GM23338 (cell line): ENCODE results near the gene ACP2. TPM values are rescaled to one million over a fixed set of nuclear protein-coding genes. Genes with fewer than 3 reads are reported as not detected.

Experiments
- ATAC-seq: fragments of 200-7000 bp; cut with Tn5 transposase; 3 replicates; pipeline ENCODE4 v1.9.1; 2020
- DNase-seq: peaks from one replicate; pipeline ENCODE4 v3.0.0-alpha.2; 2015; ENCODE audit warnings: low spot score
- H2AFZ ChIP-seq: fragments of 200-600 bp; sonication (generic); 2 replicates; pipeline ENCODE4 v1.8.0; 2016; ENCODE audit warnings: antibody characterized with exemption, mild to moderate bottlenecking, moderate library complexity
- H3F3A ChIP-seq: fragments of 200-600 bp; sonication (generic); replicated peaks from 2 replicates; pipeline ENCODE4 v1.8.0; 2017; ENCODE audit warnings: antibody characterized with exemption, mixed run types, low read depth
- H3K27ac ChIP-seq: fragments of 200-600 bp; sonication (generic); 2 replicates; pipeline ENCODE4 v1.6.1; 2016; ENCODE audit warnings: low read depth
- H3K27me3 ChIP-seq: fragments of 200-600 bp; sonication (generic); 2 replicates; pipeline ENCODE4 v1.8.0; 2016; ENCODE audit warnings: mild to moderate bottlenecking, mixed run types, moderate library complexity; ENCODE audit not compliant: insufficient read depth
- H3K36me3 ChIP-seq: fragments of 200-600 bp; sonication (generic); 2 replicates; pipeline ENCODE4 v1.8.0; 2016; ENCODE audit warnings: mild to moderate bottlenecking; ENCODE audit not compliant: insufficient read depth
- H3K4me1 ChIP-seq: fragments of 200-600 bp; sonication (generic); 2 replicates; pipeline ENCODE4 v1.8.0; 2016; ENCODE audit warnings: mild to moderate bottlenecking, moderate library complexity; ENCODE audit not compliant: insufficient read depth
- H3K4me2 ChIP-seq: fragments of 200-600 bp; sonication (generic); 2 replicates; pipeline ENCODE4 v1.7.1; 2017; ENCODE audit warnings: mixed run types
- H3K4me3 ChIP-seq: fragments of 200-600 bp; sonication (generic); 2 replicates; pipeline ENCODE4 v1.6.1; 2016; ENCODE audit warnings: mixed run types
- H3K79me2 ChIP-seq: fragments of 200-600 bp; sonication (generic); replicated peaks from 2 replicates; pipeline ENCODE4 v1.8.0; 2017; ENCODE audit warnings: mild to moderate bottlenecking; ENCODE audit not compliant: insufficient read depth
- H3K9me2 ChIP-seq: fragments of 200-600 bp; sonication (generic); 2 replicates; pipeline ENCODE4 v1.8.0; 2017; ENCODE audit not compliant: insufficient read depth
- H4K20me1 ChIP-seq: fragments of 200-600 bp; sonication (generic); replicated peaks from 2 replicates; pipeline ENCODE4 v1.8.0; 2017; ENCODE audit warnings: mild to moderate bottlenecking; ENCODE audit not compliant: insufficient read depth
- H3K27ac Mint-ChIP-seq: 2 replicates; pipeline ENCODE4 v1.8.0; 2020; ENCODE audit warnings: inconsistent platforms, mild to moderate bottlenecking, moderate library complexity, mixed read lengths
- H3K27me3 Mint-ChIP-seq: 3 replicates; pipeline ENCODE4 v1.8.0; 2022; ENCODE audit warnings: low read depth, mild to moderate bottlenecking, moderate library complexity, mixed read lengths, inconsistent platforms; ENCODE audit not compliant: insufficient read depth, poor library complexity
- H3K36me3 Mint-ChIP-seq: 3 replicates; pipeline ENCODE4 v1.8.0; 2021; ENCODE audit warnings: low read depth, mild to moderate bottlenecking, inconsistent platforms, moderate library complexity, mixed read lengths
- H3K4me1 Mint-ChIP-seq: 3 replicates; pipeline ENCODE4 v1.8.0; 2020; ENCODE audit warnings: mild to moderate bottlenecking, inconsistent platforms, mixed read lengths
- H3K4me3 Mint-ChIP-seq: 3 replicates; pipeline ENCODE4 v1.8.0; 2021; ENCODE audit warnings: moderate library complexity, mild to moderate bottlenecking, inconsistent platforms, mixed read lengths
- H3K9me3 Mint-ChIP-seq: 3 replicates; pipeline ENCODE4 v1.8.0; 2020; ENCODE audit warnings: moderate library complexity, mild to moderate bottlenecking, inconsistent platforms, mixed read lengths
- CREB1 ChIP-seq: fragments of 250-450 bp; sonication (Bioruptor Pico); IDR thresholded peaks from 2 replicates; pipeline ENCODE4 v1.5.0; 2020; ENCODE audit warnings: low read depth, mild to moderate bottlenecking, moderate library complexity
- EZH2 ChIP-seq: fragments of 200-600 bp; sonication (generic); IDR thresholded peaks from one replicate; pipeline ENCODE4 v1.8.0; 2017; ENCODE audit warnings: antibody characterized with exemption, mild to moderate bottlenecking, low read depth; ENCODE audit not compliant: unreplicated experiment
- EZH2phosphoT487 ChIP-seq: fragments of 200-600 bp; sonication (generic); IDR thresholded peaks from one replicate; pipeline ENCODE4 v1.8.1; 2018; ENCODE audit warnings: antibody characterized with exemption; ENCODE audit not compliant: unreplicated experiment
- JUNB ChIP-seq: IDR thresholded peaks from one replicate; pipeline ENCODE4 v1.6.1; 2016; ENCODE audit warnings: antibody characterized with exemption; ENCODE audit not compliant: unreplicated experiment
- NANOG ChIP-seq: IDR thresholded peaks from 2 replicates; pipeline ENCODE4 v1.6.1; 2016; ENCODE audit warnings: antibody characterized with exemption, borderline replicate concordance
- POLR2AphosphoS5 ChIP-seq: IDR thresholded peaks from 2 replicates; pipeline ENCODE4 v1.6.1; 2016; ENCODE audit warnings: antibody characterized with exemption, low read depth
- STAT1 ChIP-seq: IDR thresholded peaks from one replicate; pipeline ENCODE4 v1.6.1; 2016; ENCODE audit warnings: antibody characterized with exemption; ENCODE audit not compliant: unreplicated experiment
- ZNF114 ChIP-seq: fragments of 250-450 bp; sonication (Bioruptor Pico); IDR thresholded peaks from 2 replicates; pipeline ENCODE4 v1.5.0; 2020; ENCODE audit warnings: mild to moderate bottlenecking, moderate library complexity
- ZNF331 ChIP-seq: fragments of 250-450 bp; sonication (Bioruptor Pico); IDR thresholded peaks from 2 replicates; pipeline ENCODE4 v1.5.0; 2020; ENCODE audit warnings: low read depth, mild to moderate bottlenecking, moderate library complexity
- polyA plus RNA-seq: library from polyadenylated mRNA; unstranded; fragments of >200 nt; fragmentation: Nextera tagmentation; extraction: Ambion mirVana; gene quantifications from 2 replicates; pipeline ENCODE4 v1.2.1, GENCODE V29; 2016
- total RNA-seq: library from RNA; depleted of rRNA; stranded (reverse); fragments of >200 nt; shearing (Covaris generic); gene quantifications from 2 replicates; pipeline ENCODE4 v1.2.3, GENCODE V29; 2014
- TF ChIP-seq, protein P1 (sequence below): IDR thresholded peaks from one replicate; pipeline ENCODE4 v1.6.1; 2018; ENCODE audit warnings: antibody characterized with exemption; ENCODE audit not compliant: unreplicated experiment
- TF ChIP-seq, protein P2 (sequence below), 2 experiments: fragments of 200-600 bp in 1 of 2; sonication (generic) in 1 of 2; conservative IDR thresholded peaks; 2 replicates each; pipeline versions ENCODE4 v1.5.1 to v1.6.1; 2016 to 2017; ENCODE audit warnings: antibody characterized with exemption in 2 of 2, low read depth in 2 of 2, mild to moderate bottlenecking in 2 of 2, moderate library complexity in 1 of 2
- TF ChIP-seq, protein P3 (sequence below): IDR thresholded peaks from 2 replicates; pipeline ENCODE4 v1.6.1; 2016; ENCODE audit warnings: antibody characterized with exemption

The ACP2 gene
- total and polyA plus RNA-seq, 2 experiments from 2014 or later: 7.3 to 32.1 TPM

DNA sequence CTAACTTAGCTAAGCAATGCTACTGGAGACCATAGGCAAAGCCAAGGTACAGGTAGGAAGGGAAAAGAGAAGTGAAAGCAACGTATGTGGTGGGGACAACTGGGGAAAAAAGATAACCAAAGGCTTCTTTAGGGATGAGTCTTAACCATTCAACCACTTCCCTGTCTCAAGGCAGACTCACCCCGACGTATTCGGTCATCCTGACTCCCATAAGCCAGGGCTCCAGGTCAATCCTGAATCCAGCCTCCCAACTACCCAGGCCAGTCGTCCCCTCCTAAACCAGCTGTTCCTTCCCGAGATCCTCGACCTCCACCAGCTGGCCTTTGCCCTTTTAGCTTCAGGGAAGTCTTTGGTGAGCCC is 330 bp downstream of the ACP2 start (continued):
- TF ChIP-seq, protein P1, sequence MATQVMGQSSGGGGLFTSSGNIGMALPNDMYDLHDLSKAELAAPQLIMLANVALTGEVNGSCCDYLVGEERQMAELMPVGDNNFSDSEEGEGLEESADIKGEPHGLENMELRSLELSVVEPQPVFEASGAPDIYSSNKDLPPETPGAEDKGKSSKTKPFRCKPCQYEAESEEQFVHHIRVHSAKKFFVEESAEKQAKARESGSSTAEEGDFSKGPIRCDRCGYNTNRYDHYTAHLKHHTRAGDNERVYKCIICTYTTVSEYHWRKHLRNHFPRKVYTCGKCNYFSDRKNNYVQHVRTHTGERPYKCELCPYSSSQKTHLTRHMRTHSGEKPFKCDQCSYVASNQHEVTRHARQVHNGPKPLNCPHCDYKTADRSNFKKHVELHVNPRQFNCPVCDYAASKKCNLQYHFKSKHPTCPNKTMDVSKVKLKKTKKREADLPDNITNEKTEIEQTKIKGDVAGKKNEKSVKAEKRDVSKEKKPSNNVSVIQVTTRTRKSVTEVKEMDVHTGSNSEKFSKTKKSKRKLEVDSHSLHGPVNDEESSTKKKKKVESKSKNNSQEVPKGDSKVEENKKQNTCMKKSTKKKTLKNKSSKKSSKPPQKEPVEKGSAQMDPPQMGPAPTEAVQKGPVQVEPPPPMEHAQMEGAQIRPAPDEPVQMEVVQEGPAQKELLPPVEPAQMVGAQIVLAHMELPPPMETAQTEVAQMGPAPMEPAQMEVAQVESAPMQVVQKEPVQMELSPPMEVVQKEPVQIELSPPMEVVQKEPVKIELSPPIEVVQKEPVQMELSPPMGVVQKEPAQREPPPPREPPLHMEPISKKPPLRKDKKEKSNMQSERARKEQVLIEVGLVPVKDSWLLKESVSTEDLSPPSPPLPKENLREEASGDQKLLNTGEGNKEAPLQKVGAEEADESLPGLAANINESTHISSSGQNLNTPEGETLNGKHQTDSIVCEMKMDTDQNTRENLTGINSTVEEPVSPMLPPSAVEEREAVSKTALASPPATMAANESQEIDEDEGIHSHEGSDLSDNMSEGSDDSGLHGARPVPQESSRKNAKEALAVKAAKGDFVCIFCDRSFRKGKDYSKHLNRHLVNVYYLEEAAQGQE: no peak
- TF ChIP-seq ZNF114 (CRISPR knock-in tag): no peak
- TF ChIP-seq, protein P2, sequence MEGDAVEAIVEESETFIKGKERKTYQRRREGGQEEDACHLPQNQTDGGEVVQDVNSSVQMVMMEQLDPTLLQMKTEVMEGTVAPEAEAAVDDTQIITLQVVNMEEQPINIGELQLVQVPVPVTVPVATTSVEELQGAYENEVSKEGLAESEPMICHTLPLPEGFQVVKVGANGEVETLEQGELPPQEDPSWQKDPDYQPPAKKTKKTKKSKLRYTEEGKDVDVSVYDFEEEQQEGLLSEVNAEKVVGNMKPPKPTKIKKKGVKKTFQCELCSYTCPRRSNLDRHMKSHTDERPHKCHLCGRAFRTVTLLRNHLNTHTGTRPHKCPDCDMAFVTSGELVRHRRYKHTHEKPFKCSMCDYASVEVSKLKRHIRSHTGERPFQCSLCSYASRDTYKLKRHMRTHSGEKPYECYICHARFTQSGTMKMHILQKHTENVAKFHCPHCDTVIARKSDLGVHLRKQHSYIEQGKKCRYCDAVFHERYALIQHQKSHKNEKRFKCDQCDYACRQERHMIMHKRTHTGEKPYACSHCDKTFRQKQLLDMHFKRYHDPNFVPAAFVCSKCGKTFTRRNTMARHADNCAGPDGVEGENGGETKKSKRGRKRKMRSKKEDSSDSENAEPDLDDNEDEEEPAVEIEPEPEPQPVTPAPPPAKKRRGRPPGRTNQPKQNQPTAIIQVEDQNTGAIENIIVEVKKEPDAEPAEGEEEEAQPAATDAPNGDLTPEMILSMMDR (conservative IDR thresholded peaks at IDR 0.05; ENCODE audit: low read depth in 2 of 2): no peak

DNA sequence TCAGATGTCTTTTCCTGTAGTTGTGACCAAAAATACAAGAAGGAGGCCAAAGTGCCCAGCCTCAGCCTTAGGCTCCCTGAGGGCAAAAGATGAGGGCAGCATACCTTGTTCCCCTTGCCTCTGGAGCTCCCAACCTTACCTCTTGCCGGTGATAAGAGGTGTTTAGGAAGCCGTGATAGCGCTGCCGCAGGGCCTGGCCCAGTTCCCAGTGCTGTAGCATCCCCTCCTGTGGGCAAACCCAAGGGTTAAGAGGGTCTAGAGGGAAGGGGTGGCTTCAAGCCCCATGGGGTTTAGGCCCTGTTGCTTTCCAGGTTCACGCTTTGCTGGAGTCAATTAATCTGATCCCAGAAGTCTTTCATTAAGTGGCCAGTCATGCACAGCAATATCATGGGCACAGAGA is 1.1 kb downstream of the ACP2 start:
- Mint-ChIP-seq H3K36me3 (peaks cover 35% of the 10 kb centered on the region), H3K27me3 (peaks cover 16% of the 10 kb centered on the region), H3K4me1 (peaks cover 10% of the 10 kb centered on the region), H3K27ac (no peak overlapping the region), H3K4me3 (peak overlapping the region; percentile 99), H3K9me3 (no peaks in the 10 kb centered on the region)
- Histone ChIP-seq H2AFZ (no peak overlapping the region), H3K79me2 (peaks cover 19% of the 10 kb centered on the region), H3K9me2 (no peaks in the 10 kb centered on the region), H3K36me3 (no peaks in the 10 kb centered on the region), H3K4me1 (peaks cover 10% of the 10 kb centered on the region), H3K27ac (no peak overlapping the region), H3K4me2 (peak overlapping the region; percentile 99; the same call in 1 of the 2 replicates), H3K4me3 (peak overlapping the region; percentile 99), H3K27me3 (no peaks in the 10 kb centered on the region), H3F3A (no peaks in the 10 kb centered on the region), H4K20me1 (no peaks in the 10 kb centered on the region)
- ATAC-seq: no peak
- no peak for DNase-seq
- TF ChIP-seq EZH2phosphoT487: no peak
- no peak for TF ChIP-seq JUNB
- TF ChIP-seq STAT1: no peak
- TF ChIP-seq, protein P2 (conservative IDR thresholded peaks at IDR 0.05; ENCODE audit: low read depth in 2 of 2): no peak
- TF ChIP-seq CREB1 (CRISPR knock-in tag): no peak
- no peak for TF ChIP-seq ZNF114 (CRISPR knock-in tag)
- TF ChIP-seq EZH2: no peak
- TF ChIP-seq, protein P3, sequence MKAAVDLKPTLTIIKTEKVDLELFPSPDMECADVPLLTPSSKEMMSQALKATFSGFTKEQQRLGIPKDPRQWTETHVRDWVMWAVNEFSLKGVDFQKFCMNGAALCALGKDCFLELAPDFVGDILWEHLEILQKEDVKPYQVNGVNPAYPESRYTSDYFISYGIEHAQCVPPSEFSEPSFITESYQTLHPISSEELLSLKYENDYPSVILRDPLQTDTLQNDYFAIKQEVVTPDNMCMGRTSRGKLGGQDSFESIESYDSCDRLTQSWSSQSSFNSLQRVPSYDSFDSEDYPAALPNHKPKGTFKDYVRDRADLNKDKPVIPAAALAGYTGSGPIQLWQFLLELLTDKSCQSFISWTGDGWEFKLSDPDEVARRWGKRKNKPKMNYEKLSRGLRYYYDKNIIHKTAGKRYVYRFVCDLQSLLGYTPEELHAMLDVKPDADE: no peak
- no peak for TF ChIP-seq POLR2AphosphoS5
- TF ChIP-seq NANOG: no peak
- TF ChIP-seq, protein P1: no peak
- TF ChIP-seq ZNF331 (CRISPR knock-in tag): no peak
